ENCODE data around the gene TBC1D5.
"Not testable (repeated sequence)": the region's sequence is repeated elsewhere in the genome, so short reads cannot be mapped to it uniquely, and the experiment has no call there.

TBC1D5 gene

GRCh38 chr3:17151598-17152373, 590.6 kb downstream of the TBC1D5 start:
- no peak overlapping the region for H3K4me3 ChIP-seq (ENCODE audit: low read depth, low read length)

GRCh38 chr3:17149076-17149475, 593.4 kb downstream of the TBC1D5 start:
- no peak overlapping the region for H3K4me3 ChIP-seq (ENCODE audit: low read depth, low read length)

- H3K4me3 ChIP-seq (ENCODE audit: low read depth, low read length), result no peak overlapping the region
Observed at GRCh38 chr3:17144665-17144993, 597.8 kb downstream of the TBC1D5 start.

GRCh38 chr3:17143893-17144664, 598.4 kb downstream of the TBC1D5 start:
- H3K4me3 ChIP-seq (ENCODE audit: low read depth, low read length), result no peak overlapping the region

- H3K4me3 ChIP-seq (ENCODE audit: low read depth, low read length), result no peak overlapping the region
Observed at GRCh38 chr3:17142516-17142915, 599.9 kb downstream of the TBC1D5 start.

GRCh38 chr3:17141699-17142098, 600.7 kb downstream of the TBC1D5 start:
- H3K4me3 ChIP-seq (ENCODE audit: low read depth, low read length), result no peak overlapping the region

- no peak overlapping the region for H3K4me3 ChIP-seq (ENCODE audit: low read depth, low read length)
Observed at GRCh38 chr3:17140670-17141505, 601.5 kb downstream of the TBC1D5 start.

- H3K4me3 ChIP-seq (ENCODE audit: low read depth, low read length), result no peak overlapping the region
Observed at GRCh38 chr3:17138246-17139039, 604.0 kb downstream of the TBC1D5 start.

- H3K4me3 ChIP-seq (ENCODE audit: low read depth, low read length), result no peak overlapping the region
Observed at GRCh38 chr3:17137321-17137826, 605.1 kb downstream of the TBC1D5 start.

GRCh38 chr3:17136136-17136721, 606.2 kb downstream of the TBC1D5 start:
- no peak overlapping the region for H3K4me3 ChIP-seq (ENCODE audit: low read depth, low read length)

- no peak overlapping the region for H3K4me3 ChIP-seq (ENCODE audit: low read depth, low read length)
Observed at GRCh38 chr3:17135696-17136095, 606.7 kb downstream of the TBC1D5 start.

- no peak overlapping the region for H3K4me3 ChIP-seq (ENCODE audit: low read depth, low read length)
Observed at GRCh38 chr3:17133632-17134545, 608.5 kb downstream of the TBC1D5 start.

GRCh38 chr3:17132286-17133115, 609.9 kb downstream of the TBC1D5 start:
- H3K4me3 ChIP-seq (ENCODE audit: low read depth, low read length), result no peak overlapping the region

- H3K4me3 ChIP-seq (ENCODE audit: low read depth, low read length), result no peak overlapping the region
Observed at GRCh38 chr3:17130956-17131355, 611.5 kb downstream of the TBC1D5 start.

- no peak overlapping the region for H3K4me3 ChIP-seq (ENCODE audit: low read depth, low read length)
Observed at GRCh38 chr3:17129556-17129955, 612.9 kb downstream of the TBC1D5 start.

GRCh38 chr3:17128671-17129070, 613.8 kb downstream of the TBC1D5 start:
- not testable (repeated sequence) for H3K4me3 ChIP-seq (ENCODE audit: low read depth, low read length)

- no peak overlapping the region for H3K4me3 ChIP-seq (ENCODE audit: low read depth, low read length)
Observed at GRCh38 chr3:17125738-17126442, 616.5 kb downstream of the TBC1D5 start.

- H3K4me3 ChIP-seq (ENCODE audit: low read depth, low read length), result no peak overlapping the region
Observed at GRCh38 chr3:17122758-17123157, 619.7 kb downstream of the TBC1D5 start.
